ENCODE results near the gene DACT2.
A peak's percentile ranks its signal among the peaks of the same experiment; 100 is the strongest.

The DACT2 gene

DNA sequence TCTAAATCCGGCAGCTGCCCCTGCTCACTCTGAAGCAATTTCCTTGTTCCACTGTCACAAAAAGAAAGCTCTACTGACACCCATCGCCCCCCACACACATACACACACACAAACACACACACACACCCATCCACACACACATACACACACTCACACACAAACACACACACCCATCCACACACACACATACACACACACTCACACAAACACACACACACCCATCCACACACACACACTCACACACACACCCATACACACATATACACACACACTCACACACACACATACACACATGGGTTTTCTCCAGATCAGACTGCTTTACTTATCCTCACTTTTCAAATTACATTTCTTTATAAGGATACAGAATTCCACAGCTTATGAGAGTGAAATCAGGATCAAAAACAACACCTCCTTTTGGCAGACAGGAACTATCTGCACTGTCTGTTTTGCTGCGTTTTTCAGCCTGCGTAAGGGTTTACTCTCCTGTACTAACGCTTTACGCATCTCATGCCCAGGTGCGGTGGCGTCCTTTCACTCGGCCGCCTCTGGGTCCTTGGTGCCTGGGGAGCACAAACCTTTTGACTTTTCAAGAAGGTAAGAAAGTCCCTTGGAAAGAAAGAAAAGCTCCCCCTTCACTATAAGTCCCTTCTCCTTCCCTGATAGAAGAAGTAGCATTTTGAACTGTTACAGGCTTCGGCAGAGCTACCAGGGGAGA is 8.0 kb downstream of the DACT2 start:
- no peak overlapping the region for H2BK12ac ChIP-seq (ENCODE audit: low read length)
- no peak overlapping the region for H4K12ac ChIP-seq (ENCODE audit: low read depth, low read length)
- WGBS (ENCODE audit: extremely low coverage, insufficient coverage, insufficient read length) = no CpG with 5 or more reads among the region's 11 CpGs
- H3K4me2 ChIP-seq (ENCODE audit: low read length) = no peak overlapping the region
- no peak overlapping the region for H3K14ac ChIP-seq (ENCODE audit: low read length)
- peaks cover 0 to 2% of the 10 kb centered on the region in 2 experiments for H3K36me3 ChIP-seq (ENCODE audit: control insufficient read depth in 1 of 2, insufficient read depth in 2 of 2, low read length in 2 of 2)
- peak in 1 of 2 donors; percentile 34 for DNase-seq
- no peaks in the 10 kb centered on the region for H3K79me2 ChIP-seq (ENCODE audit: control insufficient read depth, insufficient read depth, low read length, poor library complexity)
- H3K79me1 ChIP-seq (ENCODE audit: low read length) = peaks cover 7% of the 10 kb centered on the region
- no peaks in the 10 kb centered on the region for H3K27me3 ChIP-seq (ENCODE audit: insufficient read depth, low read length)
- peaks cover 4 to 13% of the 10 kb centered on the region in 2 experiments for H3K4me1 ChIP-seq (ENCODE audit: control insufficient read depth in 1 of 2, insufficient read depth in 2 of 2, low read length in 2 of 2)
- H2BK120ac ChIP-seq (ENCODE audit: insufficient read depth, low read length, poor library complexity) = no peak overlapping the region
- H3K23ac ChIP-seq (ENCODE audit: low read length) = peak overlapping the region; percentile 96
- H3K18ac ChIP-seq (ENCODE audit: low read length) = no peak overlapping the region
- no peaks in the 10 kb centered on the region for H3K9me3 ChIP-seq (ENCODE audit: insufficient read depth, low read depth, low read length)
- H4K91ac ChIP-seq (ENCODE audit: low read depth, low read length) = no peak overlapping the region
- H3K27ac ChIP-seq (ENCODE audit: low read depth, low read length) = no peak overlapping the region
- no peak overlapping the region for H2AFZ ChIP-seq (ENCODE audit: insufficient read depth, low read length, poor library complexity)
- H3K4me3 ChIP-seq (ENCODE audit: low read depth, low read length) = no peak overlapping the region
- no peak overlapping the region for H4K8ac ChIP-seq (ENCODE audit: low read depth, low read length)
- H3K4ac ChIP-seq (ENCODE audit: low read depth, low read length) = no peak overlapping the region
- no peak overlapping the region for H2AK5ac ChIP-seq (ENCODE audit: low read length)
- H2BK5ac ChIP-seq (ENCODE audit: low read depth, low read length, poor library complexity) = no peak overlapping the region
- no peak overlapping the region for H3K9ac ChIP-seq (ENCODE audit: low read length)

DNA sequence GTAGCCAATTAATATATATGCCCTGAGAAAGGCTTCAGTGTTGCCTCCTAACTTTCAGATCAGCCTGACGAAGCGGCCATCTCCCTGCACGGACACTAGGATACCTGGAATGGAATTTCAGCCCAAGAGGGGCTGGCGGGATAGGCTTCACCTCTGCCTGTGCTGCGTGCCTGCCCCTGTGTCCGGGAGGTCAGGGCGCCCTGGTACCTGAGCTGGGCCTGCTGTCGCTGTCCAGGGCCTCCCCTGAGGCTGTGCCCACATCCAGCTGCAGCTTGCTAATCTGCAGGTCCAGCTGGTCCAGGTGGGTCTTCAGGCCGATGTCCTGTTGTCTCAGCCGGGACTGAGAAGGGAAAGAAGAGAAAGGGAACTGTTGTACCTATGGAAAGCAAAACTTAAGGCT is 8.6 kb downstream of the DACT2 start:
- Histone ChIP-seq H2BK5ac (ENCODE audit: low read depth, low read length, poor library complexity) (no peak overlapping the region), H3K79me2 (ENCODE audit: control insufficient read depth, insufficient read depth, low read length, poor library complexity) (no peaks in the 10 kb centered on the region), H4K8ac (ENCODE audit: low read depth, low read length) (no peak overlapping the region), H3K4ac (ENCODE audit: low read depth, low read length) (no peak overlapping the region), H3K79me1 (ENCODE audit: low read length) (peaks cover 7% of the 10 kb centered on the region), H3K18ac (ENCODE audit: low read length) (no peak overlapping the region), H2BK120ac (ENCODE audit: insufficient read depth, low read length, poor library complexity) (no peak overlapping the region), H3K23ac (ENCODE audit: low read length) (no peak overlapping the region), H3K9me3 (ENCODE audit: insufficient read depth, low read depth, low read length) (no peaks in the 10 kb centered on the region), H2BK12ac (ENCODE audit: low read length) (no peak overlapping the region), H2AFZ (ENCODE audit: insufficient read depth, low read length, poor library complexity) (no peak overlapping the region), H3K36me3 (ENCODE audit: control insufficient read depth in 1 of 2, insufficient read depth in 2 of 2, low read length in 2 of 2) (peaks cover 0 to 2% of the 10 kb centered on the region in 2 experiments), H3K4me2 (ENCODE audit: low read length) (no peak overlapping the region), H2AK5ac (ENCODE audit: low read length) (no peak overlapping the region), H4K12ac (ENCODE audit: low read depth, low read length) (no peak overlapping the region), H3K4me3 (ENCODE audit: low read depth, low read length) (no peak overlapping the region), H3K4me1 (ENCODE audit: control insufficient read depth in 1 of 2, insufficient read depth in 2 of 2, low read length in 2 of 2) (peaks cover 4 to 13% of the 10 kb centered on the region in 2 experiments), H3K14ac (ENCODE audit: low read length) (no peak overlapping the region), H3K27ac (ENCODE audit: low read depth, low read length) (no peak overlapping the region), H3K27me3 (ENCODE audit: insufficient read depth, low read length) (no peaks in the 10 kb centered on the region), H4K91ac (ENCODE audit: low read depth, low read length) (no peak overlapping the region), H3K9ac (ENCODE audit: low read length) (no peak overlapping the region)
- WGBS (ENCODE audit: extremely low coverage, insufficient coverage, insufficient read length) = no CpG with 5 or more reads among the region's 10 CpGs
- peak; percentile 89 to 90 for DNase-seq

DNA sequence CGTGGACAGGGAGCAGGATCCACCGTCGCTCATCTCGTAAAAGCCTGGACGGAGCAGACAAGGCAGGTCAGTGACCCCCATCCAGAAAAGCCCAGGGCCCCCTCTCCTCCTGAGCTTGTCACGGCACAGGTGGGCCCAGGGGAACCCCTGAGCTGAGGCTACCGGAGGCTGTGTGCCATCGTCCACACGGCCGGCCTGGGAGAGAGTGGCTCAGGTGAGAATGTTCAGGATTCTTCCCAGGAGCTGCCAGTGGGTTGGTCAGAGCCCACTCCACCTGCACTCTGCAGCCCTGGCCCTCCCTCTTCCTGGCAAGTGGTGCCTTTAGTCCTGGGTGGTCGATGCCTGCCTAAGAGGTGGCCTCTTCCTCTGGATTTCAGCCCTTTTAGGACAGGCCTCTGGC is 9.2 kb downstream of the DACT2 start:
- no peak overlapping the region for H3K14ac ChIP-seq (ENCODE audit: low read length)
- H3K27ac ChIP-seq (ENCODE audit: low read depth, low read length) = no peak overlapping the region
- H2BK5ac ChIP-seq (ENCODE audit: low read depth, low read length, poor library complexity) = no peak overlapping the region
- no peak overlapping the region for H4K8ac ChIP-seq (ENCODE audit: low read depth, low read length)
- no CpG with 5 or more reads among the region's 11 CpGs for WGBS (ENCODE audit: extremely low coverage, insufficient coverage, insufficient read length)
- H3K18ac ChIP-seq (ENCODE audit: low read length) = no peak overlapping the region
- H3K4me3 ChIP-seq (ENCODE audit: low read depth, low read length) = no peak overlapping the region
- no peaks in the 10 kb centered on the region for H3K27me3 ChIP-seq (ENCODE audit: insufficient read depth, low read length)
- H3K79me2 ChIP-seq (ENCODE audit: control insufficient read depth, insufficient read depth, low read length, poor library complexity) = no peaks in the 10 kb centered on the region
- no peak overlapping the region for H4K12ac ChIP-seq (ENCODE audit: low read depth, low read length)
- peaks cover 5 to 15% of the 10 kb centered on the region in 2 experiments for H3K4me1 ChIP-seq (ENCODE audit: control insufficient read depth in 1 of 2, insufficient read depth in 2 of 2, low read length in 2 of 2)
- no peak overlapping the region for H2AK5ac ChIP-seq (ENCODE audit: low read length)
- no peak overlapping the region for H4K91ac ChIP-seq (ENCODE audit: low read depth, low read length)
- DNase-seq = no peak
- peaks cover 0 to 2% of the 10 kb centered on the region in 2 experiments for H3K36me3 ChIP-seq (ENCODE audit: control insufficient read depth in 1 of 2, insufficient read depth in 2 of 2, low read length in 2 of 2)
- H3K23ac ChIP-seq (ENCODE audit: low read length) = no peak overlapping the region
- no peak overlapping the region for H2AFZ ChIP-seq (ENCODE audit: insufficient read depth, low read length, poor library complexity)
- H3K9ac ChIP-seq (ENCODE audit: low read length) = no peak overlapping the region
- no peak overlapping the region for H3K4me2 ChIP-seq (ENCODE audit: low read length)
- H3K79me1 ChIP-seq (ENCODE audit: low read length) = peaks cover 7% of the 10 kb centered on the region
- H3K9me3 ChIP-seq (ENCODE audit: insufficient read depth, low read depth, low read length) = no peaks in the 10 kb centered on the region
- H3K4ac ChIP-seq (ENCODE audit: low read depth, low read length) = no peak overlapping the region
- no peak overlapping the region for H2BK12ac ChIP-seq (ENCODE audit: low read length)
- H2BK120ac ChIP-seq (ENCODE audit: insufficient read depth, low read length, poor library complexity) = no peak overlapping the region

DNA sequence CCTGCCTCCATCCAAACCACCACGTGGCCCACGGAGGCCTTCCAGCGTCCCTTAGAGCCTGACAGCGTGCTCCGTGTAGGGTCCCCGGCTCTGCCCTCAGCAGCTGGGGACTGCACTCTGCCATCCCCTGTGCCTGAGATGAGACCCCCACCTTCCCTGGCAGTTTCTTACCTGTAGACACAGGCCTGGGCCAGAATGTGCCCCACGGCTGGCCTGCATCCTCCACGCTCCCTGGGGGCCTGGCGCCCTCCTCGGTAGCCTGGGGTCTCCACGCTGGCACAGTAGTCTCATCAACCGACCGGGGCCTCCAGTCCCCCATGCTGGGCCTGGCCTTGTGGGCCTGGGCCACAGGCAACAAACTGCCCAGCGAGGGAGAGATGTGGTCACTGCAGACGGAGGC is 9.6 kb downstream of the DACT2 start:
- Histone ChIP-seq H2BK5ac (ENCODE audit: low read depth, low read length, poor library complexity) (no peak overlapping the region), H4K91ac (ENCODE audit: low read depth, low read length) (no peak overlapping the region), H3K27me3 (ENCODE audit: insufficient read depth, low read length) (no peaks in the 10 kb centered on the region), H3K79me1 (ENCODE audit: low read length) (peaks cover 7% of the 10 kb centered on the region), H3K9me3 (ENCODE audit: insufficient read depth, low read depth, low read length) (no peaks in the 10 kb centered on the region), H3K9ac (ENCODE audit: low read length) (no peak overlapping the region), H3K4me2 (ENCODE audit: low read length) (no peak overlapping the region), H3K23ac (ENCODE audit: low read length) (no peak overlapping the region), H3K79me2 (ENCODE audit: control insufficient read depth, insufficient read depth, low read length, poor library complexity) (no peaks in the 10 kb centered on the region), H3K4me1 (ENCODE audit: control insufficient read depth in 1 of 2, insufficient read depth in 2 of 2, low read length in 2 of 2) (peaks cover 7 to 18% of the 10 kb centered on the region in 2 experiments), H3K27ac (ENCODE audit: low read depth, low read length) (no peak overlapping the region), H3K4me3 (ENCODE audit: low read depth, low read length) (no peak overlapping the region), H4K12ac (ENCODE audit: low read depth, low read length) (no peak overlapping the region), H2BK120ac (ENCODE audit: insufficient read depth, low read length, poor library complexity) (no peak overlapping the region), H3K14ac (ENCODE audit: low read length) (no peak overlapping the region), H2BK12ac (ENCODE audit: low read length) (no peak overlapping the region), H3K4ac (ENCODE audit: low read depth, low read length) (no peak overlapping the region), H3K18ac (ENCODE audit: low read length) (no peak overlapping the region), H3K36me3 (ENCODE audit: control insufficient read depth in 1 of 2, insufficient read depth in 2 of 2, low read length in 2 of 2) (peaks cover 0 to 2% of the 10 kb centered on the region in 2 experiments), H2AFZ (ENCODE audit: insufficient read depth, low read length, poor library complexity) (no peak overlapping the region), H4K8ac (ENCODE audit: low read depth, low read length) (no peak overlapping the region), H2AK5ac (ENCODE audit: low read length) (no peak overlapping the region)
- DNase-seq = no peak
- no CpG with 5 or more reads among the region's 15 CpGs for WGBS (ENCODE audit: extremely low coverage, insufficient coverage, insufficient read length)

Data from trophoblast cell (in vitro differentiated cells and primary cell).